ENCODE measurements around the gene ZNF142. TPM values are rescaled to one million over a fixed set of nuclear protein-coding genes. Genes with fewer than 3 reads are reported as not detected.

ZNF142 gene, protein sequence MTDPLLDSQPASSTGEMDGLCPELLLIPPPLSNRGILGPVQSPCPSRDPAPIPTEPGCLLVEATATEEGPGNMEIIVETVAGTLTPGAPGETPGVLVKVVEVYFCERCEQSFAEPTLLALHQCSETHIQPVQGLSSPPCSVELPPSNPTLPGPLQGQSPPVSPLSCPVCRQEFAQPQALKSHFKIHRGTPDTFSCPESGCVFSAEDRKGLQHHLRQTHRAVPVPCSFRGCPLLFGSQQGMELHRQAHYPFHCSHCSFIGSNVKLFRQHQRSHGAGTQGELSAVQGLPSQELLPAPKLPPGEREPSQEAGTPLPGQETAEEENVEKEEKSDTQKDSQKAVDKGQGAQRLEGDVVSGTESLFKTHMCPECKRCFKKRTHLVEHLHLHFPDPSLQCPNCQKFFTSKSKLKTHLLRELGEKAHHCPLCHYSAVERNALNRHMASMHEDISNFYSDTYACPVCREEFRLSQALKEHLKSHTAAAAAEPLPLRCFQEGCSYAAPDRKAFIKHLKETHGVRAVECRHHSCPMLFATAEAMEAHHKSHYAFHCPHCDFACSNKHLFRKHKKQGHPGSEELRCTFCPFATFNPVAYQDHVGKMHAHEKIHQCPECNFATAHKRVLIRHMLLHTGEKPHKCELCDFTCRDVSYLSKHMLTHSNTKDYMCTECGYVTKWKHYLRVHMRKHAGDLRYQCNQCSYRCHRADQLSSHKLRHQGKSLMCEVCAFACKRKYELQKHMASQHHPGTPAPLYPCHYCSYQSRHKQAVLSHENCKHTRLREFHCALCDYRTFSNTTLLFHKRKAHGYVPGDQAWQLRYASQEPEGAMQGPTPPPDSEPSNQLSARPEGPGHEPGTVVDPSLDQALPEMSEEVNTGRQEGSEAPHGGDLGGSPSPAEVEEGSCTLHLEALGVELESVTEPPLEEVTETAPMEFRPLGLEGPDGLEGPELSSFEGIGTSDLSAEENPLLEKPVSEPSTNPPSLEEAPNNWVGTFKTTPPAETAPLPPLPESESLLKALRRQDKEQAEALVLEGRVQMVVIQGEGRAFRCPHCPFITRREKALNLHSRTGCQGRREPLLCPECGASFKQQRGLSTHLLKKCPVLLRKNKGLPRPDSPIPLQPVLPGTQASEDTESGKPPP (N-terminal part only)
- 16.7 TPM for total RNA-seq

DNA sequence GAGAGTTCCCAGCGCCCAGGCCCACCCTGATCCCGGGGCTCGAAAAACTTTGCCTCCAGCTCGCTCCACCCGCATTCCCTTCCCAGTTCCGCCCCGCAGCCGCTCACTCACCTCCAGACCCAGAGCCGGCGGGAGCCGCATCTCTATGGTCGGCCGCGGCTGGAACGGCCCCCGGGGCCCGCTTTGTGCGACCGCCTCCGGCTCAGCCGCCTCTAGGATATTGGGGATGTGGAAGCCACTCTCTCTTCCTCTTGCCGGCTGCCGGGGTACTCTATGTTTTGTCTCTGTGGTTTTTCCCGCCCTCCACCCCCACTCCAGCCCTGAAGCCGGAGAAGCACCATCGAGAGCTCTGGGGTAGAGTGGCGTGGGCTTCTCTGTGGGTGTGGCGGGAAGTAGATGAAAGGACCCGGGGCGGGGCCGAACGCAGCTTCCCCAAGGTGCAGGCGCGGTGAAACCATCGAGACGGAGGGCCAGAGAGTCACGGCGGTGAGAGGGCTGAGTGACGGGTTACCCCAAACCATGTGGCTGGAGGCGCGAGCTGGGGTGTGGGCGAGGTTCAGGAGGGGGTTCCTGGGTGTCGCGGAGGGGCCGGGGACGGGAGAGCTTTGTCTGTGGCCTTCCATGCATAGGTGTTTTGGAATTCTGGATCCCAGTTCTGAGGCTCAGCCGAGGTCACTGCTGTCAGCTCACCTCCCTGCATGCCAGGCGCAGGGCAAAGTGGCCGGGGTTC lies at the start of gene ZNF142, which contains the start of gene BCS1L:
TSS of gene ZNF142 (minus strand) at position 366 of the 730 bp plus-strand sequence. CDS start 3,194 bp downstream, outside the sequence.
TSS of gene BCS1L (plus strand) at position 426 of the 730 bp plus-strand sequence. CDS start 1,305 bp downstream, outside the sequence.

DNA sequence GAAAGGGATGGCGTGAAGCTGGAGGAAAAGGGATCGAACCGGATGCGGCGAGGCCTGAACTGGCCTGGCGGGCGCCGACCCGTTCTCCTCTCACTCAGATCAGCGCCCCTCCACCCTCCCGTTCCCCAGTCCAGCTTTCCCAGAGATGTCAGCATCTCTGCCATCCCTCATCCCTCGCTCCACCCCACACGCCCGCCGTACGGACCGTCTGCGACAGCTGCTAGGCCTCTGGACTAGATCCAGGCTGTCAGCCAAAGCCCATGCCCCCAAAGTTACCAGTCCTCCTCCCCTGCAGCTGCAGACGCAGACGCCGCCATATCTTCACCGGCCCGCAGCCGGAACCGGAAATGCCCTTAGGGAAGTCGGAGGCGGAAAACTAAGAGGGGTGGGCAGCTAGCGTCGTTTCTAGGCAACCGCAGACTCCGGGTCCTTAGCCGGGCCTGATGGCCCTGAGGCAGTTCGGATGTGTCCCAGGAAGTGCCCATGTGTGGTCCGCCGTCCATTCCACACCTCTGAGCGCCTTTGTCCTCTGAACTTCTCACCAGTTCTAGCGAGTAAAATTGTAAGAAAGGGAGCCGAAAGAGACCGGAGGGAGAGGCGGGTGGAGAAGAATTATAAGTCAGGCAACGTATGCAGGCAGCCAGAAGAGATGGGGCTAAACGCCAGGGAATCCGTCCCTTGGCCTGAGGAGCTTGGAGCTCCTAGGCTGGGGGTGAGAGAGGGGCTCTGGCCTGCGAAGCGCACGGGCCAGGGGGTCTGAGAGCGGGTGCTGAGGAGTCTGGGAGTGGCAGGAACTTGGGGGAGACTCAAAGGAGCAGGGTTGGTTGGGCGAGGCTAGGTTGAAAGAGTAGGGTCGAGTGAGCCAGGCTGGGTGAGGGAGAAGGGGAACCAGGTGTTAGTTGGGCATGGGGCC lies 12.5 kb upstream of the ZNF142 start, which contains the start of the genes RNF25 and STK36:
TSS of gene RNF25 (minus strand) at position 349 of the 913 bp plus-strand sequence. CDS start at position 317, 32 bp downstream.
TSS of gene STK36 (plus strand) at position 433 of the 913 bp plus-strand sequence. CDS start 744 bp downstream, outside the sequence.

DNA sequence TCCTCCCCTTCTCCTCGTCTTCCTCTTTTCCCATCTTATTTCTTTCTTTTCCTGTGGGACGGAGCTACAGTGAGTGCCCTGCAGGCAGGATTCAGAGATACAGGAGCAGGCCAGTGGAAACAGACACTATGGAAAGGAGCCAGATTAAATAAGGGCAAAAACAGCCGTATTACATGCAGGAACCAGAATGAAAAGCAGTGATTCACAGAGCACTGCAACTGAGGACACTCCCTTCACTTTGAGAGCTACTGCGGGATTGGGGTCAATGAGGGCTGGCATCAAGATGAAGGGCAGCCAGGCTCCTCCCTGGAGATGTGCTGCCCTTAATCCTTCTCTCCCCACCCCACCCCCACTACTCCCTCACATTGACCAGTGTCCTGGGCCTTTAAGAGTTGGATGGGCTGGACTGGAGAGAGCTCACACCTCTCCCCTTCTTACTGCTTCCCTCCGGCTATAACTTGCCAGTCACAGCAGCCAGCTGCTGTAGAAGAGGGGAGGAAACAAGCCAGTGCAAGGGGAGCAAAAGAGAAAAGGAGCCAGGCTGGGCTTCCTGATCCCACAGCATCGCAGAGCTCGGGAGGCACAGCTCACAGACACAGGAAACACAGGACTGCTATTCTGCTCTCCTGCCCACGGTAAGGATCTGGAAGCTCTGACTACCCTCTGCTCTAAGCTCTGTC lies 51.8 kb downstream of the ZNF142 start, which contains the start of gene PLCD4:
TSS of gene PLCD4 (plus strand) at position 464 of the 680 bp plus-strand sequence. CDS start 7,841 bp downstream, outside the sequence.

Small RNA genes lying within 50 kb of the gene (small RNA-seq; reads per million reads assigned to genes)
- gene RNU6-136P (ENCODE audit: low replicate concordance), result not detected

Other genes with a start within 250 kb of the ZNF142 start
- 12.6 TPM for gene VIL1, start 240.5 kb downstream of the ZNF142 start, total RNA-seq
- gene USP37, start 91.3 kb downstream of the ZNF142 start, total RNA-seq, result 19.6 TPM
- gene CNOT9, start 90.8 kb downstream of the ZNF142 start, total RNA-seq, result 35.9 TPM
- 6.7 TPM for gene PLCD4, start 51.7 kb downstream of the ZNF142 start, total RNA-seq
- 27.1 TPM for gene BCS1L, start 60 bp upstream of the ZNF142 start, total RNA-seq
- 21.0 TPM for gene RNF25, start 12.4 kb upstream of the ZNF142 start, total RNA-seq
- gene STK36, start 12.5 kb upstream of the ZNF142 start, total RNA-seq, result 62.8 TPM
- 23.1 TPM for gene TTLL4, start 51.2 kb upstream of the ZNF142 start, total RNA-seq
- 45.4 TPM for gene CYP27A1, start 122.5 kb upstream of the ZNF142 start, total RNA-seq
- gene PRKAG3, start 172.2 kb upstream of the ZNF142 start, total RNA-seq, result 5.0 TPM
- 0.82 TPM for gene WNT6, start 200.2 kb upstream of the ZNF142 start, total RNA-seq
- gene WNT10A, start 221.2 kb upstream of the ZNF142 start, total RNA-seq, result 2.0 TPM